Natural killer cell treated with Interleukin-12 subunit alpha and Interleukin-12 subunit beta and Interleukin-15 and Interleukin-18, amount 100 ng/mL, for 72 hours (primary cell): ENCODE measurements around the gene MBOAT7. TPM values are rescaled to one million over a fixed set of nuclear protein-coding genes. Genes with fewer than 3 reads are reported as not detected.
"Not testable (repeated sequence)": the region's sequence is repeated elsewhere in the genome, so short reads cannot be mapped to it uniquely, and the experiment has no call there.

Experiments
- ATAC-seq, 2 donors: fragments of 150-1000 bp; cut with Tn5 transposase in 1 of 2; sonication (Bioruptor Pico), chemical (Tn5 transposase) in 1 of 2; 2 replicates each; pipeline ENCODE4 v1.10.0; 2021
- DNase-seq: peaks from one replicate; pipeline ENCODE4 v3.0.0; 2022; ENCODE audit warnings: low spot score
- H3K27ac Mint-ChIP-seq, 2 donors: 1 replicate in 1 of 2; 2 replicates in 1 of 2; pipeline ENCODE4 v1.8.0; 2022; ENCODE audit warnings: mixed read lengths in 2 of 2, mild to moderate bottlenecking in 1 of 2, moderate library complexity in 1 of 2
- H3K27me3 Mint-ChIP-seq, 2 donors: 1 replicate in 1 of 2; 2 replicates in 1 of 2; pipeline ENCODE4 v1.8.0; 2022; ENCODE audit warnings: mixed read lengths in 2 of 2
- H3K36me3 Mint-ChIP-seq: one replicate; pipeline ENCODE4 v1.8.0; 2022; ENCODE audit warnings: mixed read lengths
- H3K4me1 Mint-ChIP-seq, 2 donors: 1 replicate in 1 of 2; 2 replicates in 1 of 2; pipeline ENCODE4 v1.8.0; 2022; ENCODE audit warnings: low read depth in 2 of 2, mixed read lengths in 2 of 2, mild to moderate bottlenecking in 1 of 2
- H3K4me3 Mint-ChIP-seq: one replicate; pipeline ENCODE4 v1.8.0; 2022; ENCODE audit warnings: mixed read lengths
- H3K9me3 Mint-ChIP-seq: 2 replicates; pipeline ENCODE4 v1.8.0; 2022; ENCODE audit warnings: mixed read lengths
- total RNA-seq, 2 donors: library from RNA; stranded (reverse); gene quantifications; one replicate each; pipeline ENCODE4 v1.2.3, GENCODE V29; 2022

The MBOAT7 gene
- total RNA-seq, 2 donors from 2014 or later: 24.2 to 56.5 TPM

DNA sequence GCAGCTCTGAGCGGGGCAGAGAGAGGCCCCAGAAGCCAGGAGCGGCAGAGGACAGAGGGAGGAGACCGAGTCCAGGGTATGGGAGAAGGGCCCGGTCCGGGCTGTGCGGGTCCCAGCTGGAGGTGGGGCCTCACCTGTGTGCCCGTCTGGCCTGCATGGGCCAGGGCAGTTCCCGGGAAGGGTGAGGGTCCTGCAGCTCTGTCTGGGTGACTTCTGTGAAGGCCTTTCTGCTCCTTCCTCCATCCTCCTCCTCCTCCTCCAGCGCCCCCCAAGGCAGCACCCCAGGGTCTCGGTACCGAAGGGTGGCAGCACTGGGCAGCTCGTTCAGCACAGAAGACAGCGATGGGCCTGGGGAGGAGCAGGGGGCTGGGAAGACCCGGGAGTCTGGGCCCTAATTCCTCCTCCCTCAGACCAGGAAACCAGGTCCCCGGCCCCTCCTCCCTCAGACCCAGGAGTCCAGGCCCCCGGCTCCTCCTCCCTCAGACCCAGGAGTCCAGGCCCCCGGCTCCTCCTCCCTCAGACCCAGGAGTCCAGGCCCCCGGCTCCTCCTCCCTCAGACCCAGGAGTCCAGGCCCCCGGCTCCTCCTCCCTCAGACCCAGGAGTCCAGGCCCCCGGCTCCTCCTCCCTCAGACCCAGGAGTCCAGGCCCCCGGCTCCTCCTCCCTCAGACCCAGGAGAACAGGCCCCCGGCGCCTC lies 17.5 kb downstream of the MBOAT7 start:
- not testable (repeated sequence) for H3K4me3 Mint-ChIP-seq, H3K9me3 Mint-ChIP-seq, H3K27me3 Mint-ChIP-seq, H3K36me3 Mint-ChIP-seq, ATAC-seq, DNase-seq, H3K27ac Mint-ChIP-seq, H3K4me1 Mint-ChIP-seq

DNA sequence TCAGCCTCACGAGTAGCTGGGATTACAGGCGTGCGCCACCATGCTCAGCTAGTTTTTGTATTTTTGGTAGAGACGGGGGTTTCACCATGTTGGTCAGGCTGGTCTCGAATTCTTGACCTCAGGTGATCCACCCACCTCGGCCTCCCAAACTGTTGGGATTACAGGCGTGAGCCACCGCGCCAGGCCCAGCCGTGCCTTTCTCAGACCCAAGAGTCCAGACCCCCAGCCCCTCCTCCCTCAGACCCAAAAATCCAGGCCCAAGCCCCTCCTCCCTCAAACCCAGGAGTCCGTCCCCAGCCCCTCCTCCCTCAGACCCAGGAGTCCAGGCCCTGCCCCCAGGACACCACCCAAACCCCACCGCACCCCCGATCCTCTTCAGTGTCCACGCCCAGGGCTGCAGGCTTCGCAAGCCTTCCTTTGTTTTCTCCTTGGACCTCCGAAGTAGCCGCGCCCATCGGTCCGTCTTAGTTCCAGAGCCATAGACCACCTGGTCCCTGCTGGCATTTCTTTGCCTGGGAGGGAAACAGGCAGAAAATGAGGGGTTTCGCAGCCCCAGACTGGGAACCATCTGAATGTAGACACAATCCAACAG lies 20.1 kb downstream of the MBOAT7 start:
- Mint-ChIP-seq H3K4me1 (peaks cover 8 to 17% of the 10 kb centered on the region in 2 donors), H3K4me3 (no peak overlapping the region), H3K9me3 (no peaks in the 10 kb centered on the region), H3K36me3 (no peaks in the 10 kb centered on the region), H3K27ac (no peak overlapping the region), H3K27me3 (no peaks in the 10 kb centered on the region)
- ATAC-seq: no peak
- peak; percentile 49 for DNase-seq

DNA sequence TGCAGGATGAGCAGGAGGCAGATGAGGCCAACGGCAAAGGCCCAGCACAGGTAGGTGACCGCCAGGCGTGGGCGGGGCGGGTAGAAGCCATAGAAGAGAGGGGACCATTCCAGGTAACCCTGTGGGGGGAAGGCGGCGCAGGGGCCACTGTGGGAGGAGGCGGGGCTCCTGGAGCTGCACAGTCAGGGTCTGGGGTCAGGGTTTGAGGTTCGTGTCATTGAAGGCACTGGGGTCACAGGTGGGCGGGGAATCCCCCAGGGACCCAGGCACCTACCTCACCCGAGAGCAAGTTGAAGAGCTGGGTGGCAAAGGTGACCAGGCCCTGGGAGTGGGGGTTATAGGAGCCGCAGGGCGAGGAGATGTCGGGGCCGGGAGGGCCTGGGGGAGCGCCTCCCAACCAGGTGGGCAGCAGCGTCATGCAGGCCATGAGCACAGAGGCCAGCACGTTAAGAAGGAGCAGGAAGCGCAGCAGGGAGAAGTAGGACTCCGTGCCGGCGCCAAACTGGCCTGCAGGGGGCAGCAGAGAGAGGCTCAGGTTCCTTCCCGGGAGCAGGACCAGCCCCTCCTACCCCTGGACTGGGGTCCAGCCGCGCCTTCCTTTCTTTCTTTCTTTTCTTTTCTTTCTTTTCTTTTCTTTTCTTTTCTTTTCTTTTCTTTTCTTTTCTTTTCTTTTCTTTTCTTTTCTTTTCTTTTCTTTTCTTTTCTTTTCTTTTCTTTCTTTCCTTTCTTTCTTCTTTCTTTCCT lies 21.0 kb downstream of the MBOAT7 start:
- no peak overlapping the region for H3K27ac Mint-ChIP-seq
- DNase-seq (peak; percentile 89), ATAC-seq (peak; percentile 85 to 86)
- H3K27me3 Mint-ChIP-seq: no peaks in the 10 kb centered on the region
- H3K4me3 Mint-ChIP-seq: no peak overlapping the region
- H3K4me1 Mint-ChIP-seq: peaks cover 11 to 19% of the 10 kb centered on the region in 2 donors
- H3K9me3 Mint-ChIP-seq: no peaks in the 10 kb centered on the region
- no peaks in the 10 kb centered on the region for H3K36me3 Mint-ChIP-seq

DNA sequence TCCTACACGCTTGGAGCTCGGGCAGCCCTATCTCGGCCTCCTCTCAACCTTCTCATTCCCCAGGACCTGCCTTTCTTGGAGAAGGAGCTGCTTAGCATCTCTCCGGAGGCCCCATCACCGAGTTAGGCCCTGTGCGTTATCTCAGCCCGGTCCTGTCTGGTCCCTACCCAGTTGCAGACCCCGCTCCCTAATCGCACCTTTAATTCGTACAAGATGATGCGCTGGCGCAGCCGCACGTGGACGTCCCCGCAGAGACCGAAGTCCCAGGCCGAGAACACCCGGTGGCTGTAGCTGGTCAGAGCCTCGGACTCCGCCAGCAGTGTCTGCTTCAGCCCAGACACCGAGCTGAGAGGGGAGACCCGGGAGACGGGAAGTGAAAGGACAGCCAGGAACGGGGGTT lies 24.2 kb downstream of the MBOAT7 start:
- Mint-ChIP-seq H3K4me3 (no peak overlapping the region), H3K27me3 (no peaks in the 10 kb centered on the region), H3K9me3 (no peaks in the 10 kb centered on the region), H3K27ac (peak overlapping the region in 1 of 2 donors; percentile 69), H3K4me1 (peaks cover 26 to 37% of the 10 kb centered on the region in 2 donors), H3K36me3 (no peaks in the 10 kb centered on the region)
- no peak for ATAC-seq
- no peak for DNase-seq

DNA sequence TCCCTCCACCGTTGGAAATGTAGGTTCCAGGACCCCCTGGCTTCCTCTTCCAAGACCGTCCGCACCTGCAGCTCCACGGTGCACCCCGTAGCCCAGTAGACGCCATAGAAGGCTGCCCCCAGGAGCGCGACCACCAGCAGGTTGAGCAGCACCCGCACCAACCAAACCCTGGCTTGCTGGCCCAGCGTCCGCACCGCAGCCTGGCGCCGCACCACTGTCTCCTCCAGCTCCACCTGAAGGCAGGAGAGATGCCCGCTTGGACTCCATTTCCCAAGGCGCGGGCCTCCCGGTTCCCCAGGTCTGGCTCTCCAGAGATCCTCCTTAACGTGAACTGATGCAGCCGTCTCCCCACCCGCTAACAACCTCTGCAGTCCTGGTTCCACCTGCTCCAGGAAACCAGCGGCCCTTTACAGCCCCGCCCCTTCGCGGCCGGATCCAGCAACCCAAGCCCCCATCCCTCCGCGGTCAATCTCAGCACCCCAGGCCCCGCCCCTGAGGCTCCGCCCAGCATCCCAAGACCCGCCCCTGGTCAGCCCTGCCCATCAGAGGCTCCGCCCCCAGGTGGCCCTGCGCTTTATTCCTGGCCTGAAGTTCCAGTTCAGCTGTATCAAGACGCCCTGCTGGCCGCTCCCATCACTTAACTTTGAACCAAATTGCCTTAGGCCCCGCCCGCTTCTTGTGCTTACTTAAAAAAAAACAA lies 24.9 kb downstream of the MBOAT7 start:
- Mint-ChIP-seq H3K9me3 (no peaks in the 10 kb centered on the region), H3K36me3 (no peaks in the 10 kb centered on the region), H3K27me3 (no peaks in the 10 kb centered on the region), H3K4me3 (peak overlapping the region; percentile 83), H3K4me1 (peaks cover 32 to 44% of the 10 kb centered on the region in 2 donors), H3K27ac (peak overlapping the region; percentile 57 to 69)
- peak; percentile 83 for DNase-seq
- peak; percentile 31 to 63 for ATAC-seq

DNA sequence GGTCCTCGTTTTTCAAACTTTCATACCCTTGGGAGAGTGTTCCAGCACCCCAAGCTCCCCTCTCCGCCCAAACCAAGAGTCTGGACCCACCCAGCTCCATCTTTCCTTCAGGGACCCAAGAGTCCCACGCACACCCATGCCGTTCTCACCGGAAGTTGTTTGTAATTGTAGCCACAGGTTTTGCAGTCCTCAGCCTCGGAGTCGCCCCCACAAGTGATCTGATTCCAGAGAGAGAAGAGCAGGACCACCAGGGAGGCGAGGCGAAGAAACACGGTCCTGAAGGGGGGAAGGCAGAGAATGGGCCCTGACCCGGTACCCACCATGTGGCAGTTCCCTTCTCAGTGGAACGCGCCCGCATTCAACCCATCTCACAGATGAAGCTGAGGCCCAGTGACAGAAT lies 26.5 kb downstream of the MBOAT7 start:
- DNase-seq (no peak), ATAC-seq (no peak)
- H3K9me3 Mint-ChIP-seq: no peaks in the 10 kb centered on the region
- peak overlapping the region; percentile 94 for H3K4me3 Mint-ChIP-seq
- H3K4me1 Mint-ChIP-seq: peaks cover 44 to 60% of the 10 kb centered on the region in 2 donors
- no peaks in the 10 kb centered on the region for H3K36me3 Mint-ChIP-seq
- H3K27ac Mint-ChIP-seq: peak overlapping the region; percentile 30 to 65
- H3K27me3 Mint-ChIP-seq: no peaks in the 10 kb centered on the region

DNA sequence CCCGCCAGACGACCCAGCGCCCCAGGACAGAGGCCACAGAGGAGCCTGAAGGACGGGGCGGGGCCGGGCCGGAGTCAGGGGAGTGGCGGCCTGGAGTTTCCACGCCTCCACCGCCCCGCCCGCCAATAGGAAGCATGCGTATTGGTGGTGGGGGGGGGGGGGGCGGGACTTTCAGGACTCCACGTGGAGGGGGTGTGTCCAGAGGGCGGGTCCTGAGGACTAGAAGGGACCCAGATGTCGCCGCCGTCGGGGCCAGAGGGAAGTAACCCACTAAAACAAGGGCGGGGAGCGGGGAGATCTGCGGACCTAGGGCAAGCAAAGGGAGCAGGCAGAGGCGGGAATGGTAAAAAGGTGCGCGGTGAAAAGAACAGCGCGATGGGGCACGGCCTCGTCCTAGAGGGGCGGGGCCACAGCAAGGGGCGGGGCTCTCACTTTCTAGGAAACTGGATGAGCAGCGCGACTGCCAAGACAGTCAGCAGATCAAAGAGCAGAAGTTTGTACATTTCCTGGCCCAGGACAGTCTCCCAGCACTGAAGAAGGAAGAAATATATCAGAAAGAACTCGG lies 27.1 kb downstream of the MBOAT7 start:
- Mint-ChIP-seq H3K9me3 (no peaks in the 10 kb centered on the region), H3K4me1 (peaks cover 44 to 60% of the 10 kb centered on the region in 2 donors), H3K27ac (peak overlapping the region; percentile 30 to 65), H3K27me3 (no peaks in the 10 kb centered on the region), H3K4me3 (peak overlapping the region; percentile 94), H3K36me3 (no peaks in the 10 kb centered on the region)
- DNase-seq (peak; percentile 82), ATAC-seq (peak; percentile 48 to 56)

DNA sequence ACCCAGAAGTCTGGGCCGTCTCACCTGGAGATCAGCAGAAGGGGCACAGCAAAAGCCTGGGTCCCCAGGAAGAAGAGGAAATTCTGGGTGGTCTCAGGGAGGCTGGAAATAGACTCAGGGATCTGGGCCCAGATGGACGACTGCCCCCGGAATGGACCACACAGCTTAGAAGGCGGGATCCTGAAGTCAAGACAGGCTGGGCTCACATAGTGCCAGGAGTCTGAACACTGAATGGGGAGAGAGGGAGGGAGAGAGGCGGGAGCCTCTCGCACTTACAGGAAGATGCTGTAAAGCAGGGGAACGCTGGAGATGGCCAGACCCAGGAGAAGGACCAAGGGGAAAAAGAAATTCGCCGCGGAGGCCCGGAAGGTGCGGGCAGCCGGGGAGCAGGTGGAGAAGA lies 28.5 kb downstream of the MBOAT7 start:
- Mint-ChIP-seq H3K9me3 (no peaks in the 10 kb centered on the region), H3K36me3 (peaks cover 6% of the 10 kb centered on the region), H3K27ac (peak overlapping the region; percentile 95 to 97), H3K27me3 (no peaks in the 10 kb centered on the region), H3K4me1 (peaks cover 48 to 66% of the 10 kb centered on the region in 2 donors), H3K4me3 (peak overlapping the region; percentile 94)
- ATAC-seq (no peak), DNase-seq (no peak)

DNA sequence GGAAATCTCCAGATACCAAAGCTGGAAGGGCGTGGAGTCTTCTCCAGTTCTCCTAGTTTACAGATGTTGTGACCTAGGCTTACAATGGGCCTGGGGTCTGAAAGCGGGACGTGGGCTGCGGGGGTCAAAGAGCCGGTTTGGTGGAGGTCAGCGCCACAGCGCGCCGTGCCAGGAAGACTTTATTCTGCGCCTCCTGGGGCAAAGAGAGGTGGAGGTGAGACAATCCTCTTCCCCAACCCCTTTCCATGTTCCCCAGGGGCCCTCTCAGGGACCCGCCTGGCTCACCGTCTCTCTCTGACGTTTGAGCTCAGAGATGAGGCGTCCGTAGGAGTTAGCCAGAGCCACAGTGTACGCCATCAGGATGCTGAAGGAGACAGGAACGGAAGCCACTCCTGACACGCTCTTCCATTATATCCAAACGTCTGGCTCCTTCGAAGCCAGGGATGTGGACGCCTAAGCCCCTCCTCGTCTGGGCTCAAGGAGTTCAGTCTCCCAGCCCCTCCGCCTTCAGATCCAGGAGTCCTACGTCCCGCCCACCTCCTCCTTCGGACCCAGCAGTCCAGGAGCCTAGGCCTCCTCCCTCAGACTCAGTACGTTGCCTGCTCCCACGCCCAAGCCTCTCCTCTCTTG lies 29.1 kb downstream of the MBOAT7 start:
- ATAC-seq (no peak), DNase-seq (no peak)
- Mint-ChIP-seq H3K9me3 (no peaks in the 10 kb centered on the region), H3K36me3 (peaks cover 6% of the 10 kb centered on the region), H3K27me3 (no peaks in the 10 kb centered on the region), H3K27ac (peak overlapping the region; percentile 95 to 97), H3K4me3 (peak overlapping the region; percentile 94), H3K4me1 (peaks cover 48 to 60% of the 10 kb centered on the region in 2 donors)

DNA sequence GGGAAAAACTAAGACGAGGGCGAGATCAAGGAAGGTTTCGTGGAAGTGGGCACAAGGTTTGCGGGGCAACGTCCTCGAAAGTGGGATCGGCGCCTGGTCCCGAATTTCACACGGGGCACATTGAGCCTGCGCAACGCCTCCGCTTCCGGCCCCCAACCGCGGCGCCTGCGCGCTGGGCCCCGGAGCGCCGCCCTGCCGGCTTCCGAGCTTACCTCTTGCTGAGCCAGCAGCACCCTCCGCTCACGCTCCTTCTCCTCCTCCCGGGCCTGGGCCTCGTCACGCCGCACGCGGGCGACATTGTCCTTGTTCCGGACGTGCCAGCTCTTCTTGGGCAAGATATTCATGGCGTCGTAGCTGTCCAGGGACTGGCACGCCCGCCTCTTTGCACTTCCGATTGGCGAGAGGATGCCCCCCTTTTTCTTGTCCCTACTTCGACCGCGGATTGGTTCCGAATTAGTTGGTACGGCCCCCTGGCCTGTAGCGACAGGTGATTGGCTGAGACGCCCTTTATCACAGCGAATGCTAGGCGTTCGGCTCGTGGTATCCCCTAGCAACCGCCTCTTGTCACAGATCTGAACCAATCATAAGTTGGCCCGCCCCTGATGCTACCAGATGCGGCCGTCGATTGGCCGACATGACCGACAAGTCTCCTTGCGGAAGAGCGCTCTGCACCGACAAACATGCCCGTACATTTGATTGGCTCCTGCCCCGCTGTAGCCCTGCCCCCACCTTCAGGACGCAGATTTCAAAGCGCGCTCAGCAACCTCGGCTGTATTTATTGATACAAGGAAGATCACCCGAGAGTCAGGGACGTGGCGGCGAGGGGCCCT lies 29.8 kb downstream of the MBOAT7 start, which contains the start of gene LENG1:
Gene LENG1 (minus strand): TSS at position 370 of the 830 bp plus-strand sequence. CDS start 26 bp downstream, at position 344.
- ATAC-seq: peak; percentile 95 to 96
- Mint-ChIP-seq H3K36me3 (peaks cover 6% of the 10 kb centered on the region), H3K4me1 (peaks cover 48 to 56% of the 10 kb centered on the region in 2 donors), H3K4me3 (peak within 1 kb of the TSS; percentile 94), H3K9me3 (no peaks in the 10 kb centered on the region), H3K27ac (peak within 1 kb of the TSS; percentile 95 to 97), H3K27me3 (no peaks in the 10 kb centered on the region)
- DNase-seq: peak; percentile 100

DNA sequence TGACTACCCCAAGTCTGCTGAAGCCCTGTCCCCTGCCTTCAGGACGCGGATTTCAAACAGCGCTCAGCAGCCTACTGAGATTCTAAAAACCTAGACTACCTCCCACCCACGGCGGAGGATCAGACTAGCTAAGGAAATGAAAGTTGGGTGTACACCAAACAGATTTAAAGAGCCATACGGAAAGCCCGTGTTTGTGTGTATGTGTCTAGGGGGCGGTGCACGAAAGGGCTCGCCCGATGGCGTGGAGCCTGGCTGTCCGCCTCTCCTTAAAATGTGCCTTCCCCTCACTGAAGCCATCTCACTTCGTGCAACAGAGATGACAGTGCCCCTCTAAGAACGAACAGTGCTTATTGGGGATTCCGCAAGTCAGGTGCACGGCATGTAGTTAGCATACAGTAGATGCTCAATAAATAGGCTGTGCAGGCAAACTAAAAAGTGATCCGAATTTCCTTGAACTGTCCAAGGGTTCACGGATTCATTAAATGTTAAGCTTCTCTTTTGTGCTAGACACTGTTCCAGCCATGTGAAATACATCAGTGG lies 30.5 kb downstream of the MBOAT7 start:
- Mint-ChIP-seq H3K36me3 (peaks cover 6% of the 10 kb centered on the region), H3K27ac (peak overlapping the region; percentile 95 to 97), H3K9me3 (no peaks in the 10 kb centered on the region), H3K4me1 (peaks cover 44 to 56% of the 10 kb centered on the region in 2 donors), H3K4me3 (peak overlapping the region; percentile 94), H3K27me3 (no peaks in the 10 kb centered on the region)
- ATAC-seq (no peak), DNase-seq (no peak)

DNA sequence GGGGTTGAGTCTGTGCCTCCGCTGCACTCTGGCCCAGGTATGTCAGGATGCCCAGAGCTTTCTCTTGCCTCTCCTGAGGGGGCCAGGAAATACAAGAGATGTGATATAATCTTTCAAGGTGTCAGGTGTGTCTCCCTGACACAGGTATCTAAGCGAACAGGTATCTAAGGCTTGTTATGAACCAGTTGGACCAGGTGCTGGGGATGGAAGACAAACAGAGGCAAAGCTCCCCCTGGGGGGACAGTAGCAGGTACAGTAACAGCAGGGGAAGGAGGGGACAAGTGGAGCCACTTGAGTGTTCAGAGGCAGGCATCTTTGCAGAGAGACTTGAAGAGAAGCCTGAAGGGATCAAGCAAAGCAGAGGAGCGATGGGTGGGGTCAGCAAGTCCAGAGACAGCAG lies 32.4 kb downstream of the MBOAT7 start:
- peak overlapping the region; percentile 47 for H3K4me3 Mint-ChIP-seq
- no peak overlapping the region for H3K27ac Mint-ChIP-seq
- H3K36me3 Mint-ChIP-seq: peaks cover 6% of the 10 kb centered on the region
- peaks cover 42 to 46% of the 10 kb centered on the region in 2 donors for H3K4me1 Mint-ChIP-seq
- no peaks in the 10 kb centered on the region for H3K9me3 Mint-ChIP-seq
- ATAC-seq (no peak), DNase-seq (no peak)
- H3K27me3 Mint-ChIP-seq: no peaks in the 10 kb centered on the region
